ENCODE results near the gene BORCS6.
"Not testable (repeated sequence)": the region's sequence is repeated elsewhere in the genome, so short reads cannot be mapped to it uniquely, and the experiment has no call there.

The BORCS6 gene

DNA sequence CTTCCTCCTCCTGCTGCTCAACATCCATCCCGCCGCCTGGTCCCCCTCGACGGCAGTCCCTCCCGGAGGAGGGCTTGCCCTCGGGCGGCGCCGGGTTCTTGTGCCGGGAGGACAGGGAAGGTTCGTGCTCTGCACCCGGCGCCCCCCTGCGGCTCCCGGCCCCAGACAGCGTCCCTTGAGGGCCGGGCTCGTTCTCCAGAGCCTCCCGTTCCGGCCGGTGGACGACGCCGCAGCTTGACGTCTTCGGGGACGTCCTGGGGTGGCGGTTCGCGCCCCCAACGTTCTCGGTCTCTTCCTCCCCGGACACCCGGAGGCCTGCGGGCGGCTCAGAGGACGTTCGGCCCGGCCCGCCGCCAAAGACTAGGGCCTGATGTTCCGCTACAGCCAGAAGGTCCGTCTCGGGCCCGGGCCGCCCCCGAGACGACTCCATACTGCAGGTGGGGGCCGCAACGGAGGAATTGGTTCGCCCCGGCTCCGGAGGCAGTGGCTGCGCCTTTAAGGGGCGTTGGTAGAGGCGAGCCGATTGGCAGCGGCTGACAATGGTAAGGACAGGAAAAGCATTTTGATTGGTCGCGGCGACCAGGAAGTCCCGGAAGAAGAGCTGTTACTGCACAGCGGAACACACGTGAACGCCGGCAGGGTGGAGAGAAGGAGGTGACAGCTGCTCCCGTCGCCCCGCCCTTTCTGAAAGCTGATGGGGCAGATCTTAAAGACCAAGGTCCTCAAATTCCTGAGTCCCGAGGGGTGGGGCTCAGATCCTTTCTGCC is at the start of gene BORCS6:
Gene BORCS6 (minus strand): TSS at position 470 of the 767 bp plus-strand sequence. CDS start 40 bp downstream, at position 430.
- DNase-seq = peak; percentile 99

DNA sequence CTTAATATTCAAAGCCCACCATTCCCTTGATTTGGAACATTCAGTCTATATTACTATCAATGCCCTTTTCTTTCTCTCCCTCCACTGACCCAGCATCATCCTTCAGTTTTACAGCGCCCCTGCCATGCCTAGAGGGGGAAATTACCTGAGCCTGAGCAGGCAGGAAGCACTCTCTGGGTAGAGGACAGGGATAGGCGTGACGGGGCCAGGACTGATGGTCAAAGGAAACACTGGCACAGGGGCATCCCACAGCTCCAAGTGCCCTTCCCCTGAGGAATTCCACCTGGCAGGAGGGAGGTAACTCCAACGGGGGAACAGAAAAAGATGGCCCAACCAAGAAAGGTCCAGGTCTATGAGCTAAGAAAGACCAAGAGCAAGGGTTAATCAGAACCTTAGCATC is 47.9 kb upstream of the BORCS6 start:
- DNase-seq = peak in 1 of 2 experiments; percentile 28

DNA sequence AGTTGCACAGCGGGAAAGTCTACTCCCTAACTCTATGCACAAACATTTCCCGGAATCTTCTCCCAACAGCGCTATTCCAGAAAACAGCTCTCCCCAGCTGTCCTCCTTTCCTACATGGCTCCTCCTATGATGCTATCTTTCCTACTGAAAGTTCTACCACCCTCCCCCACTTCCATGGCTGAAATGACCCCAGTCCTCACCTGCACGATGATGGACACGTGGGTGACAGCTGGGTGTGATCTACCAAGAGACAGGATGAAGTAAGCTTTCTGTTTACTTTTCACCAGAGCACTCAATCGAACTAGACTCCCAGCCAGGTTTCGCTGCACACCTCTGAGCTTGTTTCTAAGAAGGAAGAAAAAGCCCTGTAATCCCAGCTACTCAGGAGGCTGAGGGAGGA is 47.2 kb upstream of the BORCS6 start:
- DNase-seq = peak; percentile 81 to 89

DNA sequence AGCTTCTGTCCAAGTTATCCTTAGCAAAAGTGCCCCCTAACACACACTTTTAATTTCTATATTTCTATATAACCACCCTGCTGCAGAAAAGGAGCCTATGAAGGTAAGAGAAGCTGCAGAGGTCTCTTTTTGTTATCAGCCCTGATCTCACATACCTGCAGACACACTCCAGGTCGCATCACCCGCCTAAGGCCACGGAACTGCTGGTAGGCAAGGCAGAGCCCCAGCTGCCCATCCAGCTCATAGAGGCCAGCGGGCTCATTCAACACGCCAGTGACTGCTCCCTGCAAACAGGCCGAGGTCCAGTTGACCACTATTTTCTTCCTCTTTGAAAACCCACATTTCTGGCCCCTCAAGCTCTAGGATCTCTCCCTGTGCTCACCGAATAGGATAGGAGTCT is 45.7 kb upstream of the BORCS6 start:
- DNase-seq = no peak

DNA sequence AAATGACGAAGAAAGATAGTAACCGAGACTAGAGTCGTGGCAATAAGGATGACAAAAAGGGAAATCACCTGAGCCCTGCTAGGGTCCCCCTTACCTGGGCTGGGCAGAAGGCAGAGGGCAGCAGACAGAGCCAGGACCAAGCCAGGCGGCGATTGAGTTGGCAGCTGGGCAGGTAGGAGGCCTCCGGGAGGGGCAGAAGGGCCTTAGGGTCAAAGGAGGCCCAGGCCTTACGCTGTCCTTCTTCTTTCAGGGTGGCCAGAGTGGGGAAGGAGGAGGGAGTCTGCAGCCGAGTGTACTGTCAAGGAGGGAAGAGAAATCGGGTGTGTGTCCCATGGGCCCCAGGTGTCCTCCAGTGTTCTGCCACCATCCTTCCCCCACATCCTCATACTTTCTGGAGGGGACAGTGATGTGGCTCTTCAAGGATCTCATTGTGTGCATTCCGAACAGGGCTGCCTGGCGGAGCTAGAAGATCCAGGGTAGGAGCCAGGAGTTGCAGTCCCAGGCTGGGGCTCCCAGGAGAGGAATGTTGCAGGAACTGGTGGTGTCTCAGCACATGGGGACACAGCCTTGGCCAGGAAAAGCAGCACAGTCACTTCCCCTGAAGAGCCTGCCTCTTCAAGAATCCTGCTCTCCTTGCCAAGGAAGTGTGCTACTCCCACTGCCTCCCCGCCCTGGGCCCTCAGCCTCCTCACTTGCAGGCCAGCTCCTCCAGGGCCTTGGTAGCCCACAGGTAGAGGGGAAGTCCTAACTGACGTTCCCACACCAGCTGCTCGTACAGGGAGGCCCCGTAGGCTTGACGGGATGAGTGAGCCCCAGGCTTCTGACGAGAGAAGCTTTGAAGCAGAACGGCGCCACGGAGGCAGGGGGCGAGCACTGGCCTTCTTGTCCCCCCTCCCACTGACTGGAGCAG is 44.6 kb upstream of the BORCS6 start:
- DNase-seq = no peak

DNA sequence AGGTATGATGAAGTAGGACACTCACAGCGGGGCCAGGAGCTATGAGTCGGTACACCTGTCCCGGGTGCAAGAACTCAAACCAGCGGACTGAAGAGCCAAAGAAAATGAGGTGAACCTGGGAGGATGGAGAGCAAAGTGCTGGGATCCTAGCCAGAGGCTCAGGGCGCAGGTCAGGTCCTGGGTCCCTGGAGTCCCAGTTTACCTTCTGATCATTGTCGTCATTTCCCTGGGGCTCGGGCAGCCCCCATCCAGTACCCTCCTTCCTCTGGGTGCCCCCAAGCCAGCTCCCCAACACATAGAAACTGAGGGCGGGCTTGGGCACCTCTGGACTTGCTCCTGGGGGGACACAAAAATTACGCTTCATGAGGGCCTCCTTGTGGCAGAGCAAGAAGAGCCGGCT is 41.7 kb upstream of the BORCS6 start:
- DNase-seq = no peak

DNA sequence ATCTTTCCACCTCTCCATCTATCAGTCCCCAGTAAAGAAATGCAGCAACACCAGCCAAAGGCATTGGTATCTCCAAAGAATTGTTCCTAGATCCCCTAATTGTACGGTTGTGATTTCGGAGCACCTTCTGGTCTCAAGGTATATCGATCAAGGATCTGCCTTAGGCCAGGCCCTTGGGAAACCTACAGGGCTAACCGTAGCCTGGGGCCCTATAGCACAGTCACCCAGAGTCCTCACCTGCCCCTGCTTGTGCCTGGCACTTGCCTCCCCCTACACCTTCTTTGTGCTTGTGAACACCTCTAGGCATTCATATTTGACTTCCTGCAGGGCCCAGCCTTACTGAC is 37.2 kb upstream of the BORCS6 start:
- no peak for DNase-seq

DNA sequence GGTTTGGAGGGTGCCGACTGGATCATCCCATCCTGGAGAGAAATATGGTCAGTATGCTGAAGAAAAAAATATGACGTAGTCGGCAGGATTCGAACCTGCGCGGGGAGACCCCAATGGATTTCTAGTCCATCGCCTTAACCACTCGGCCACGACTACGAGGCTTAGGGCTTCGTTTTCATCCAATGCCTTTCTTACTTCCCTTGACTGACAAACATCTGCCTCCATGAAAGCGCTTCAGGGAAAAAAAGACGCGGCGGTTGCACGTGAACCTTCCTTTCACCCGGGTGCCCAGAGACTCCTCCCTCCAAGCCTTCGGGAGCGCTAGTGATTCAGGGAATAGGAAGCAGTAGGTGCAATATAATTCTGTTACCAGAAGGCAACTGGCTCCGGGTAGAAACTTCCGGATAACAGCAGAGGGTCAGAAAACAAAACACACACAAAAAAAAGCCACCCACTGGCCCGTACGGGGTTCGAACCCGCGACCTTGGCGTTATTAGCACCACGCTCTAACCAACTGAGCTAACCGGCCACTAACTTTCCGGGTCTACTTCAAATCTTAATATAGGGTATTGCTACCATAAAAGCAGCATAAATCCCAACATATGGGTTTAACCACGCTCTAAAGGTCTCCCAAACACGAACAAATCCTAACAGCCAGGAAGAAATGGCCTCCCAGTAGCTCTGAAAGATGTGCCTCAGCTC is 36.7 kb upstream of the BORCS6 start:
- no peak for DNase-seq

DNA sequence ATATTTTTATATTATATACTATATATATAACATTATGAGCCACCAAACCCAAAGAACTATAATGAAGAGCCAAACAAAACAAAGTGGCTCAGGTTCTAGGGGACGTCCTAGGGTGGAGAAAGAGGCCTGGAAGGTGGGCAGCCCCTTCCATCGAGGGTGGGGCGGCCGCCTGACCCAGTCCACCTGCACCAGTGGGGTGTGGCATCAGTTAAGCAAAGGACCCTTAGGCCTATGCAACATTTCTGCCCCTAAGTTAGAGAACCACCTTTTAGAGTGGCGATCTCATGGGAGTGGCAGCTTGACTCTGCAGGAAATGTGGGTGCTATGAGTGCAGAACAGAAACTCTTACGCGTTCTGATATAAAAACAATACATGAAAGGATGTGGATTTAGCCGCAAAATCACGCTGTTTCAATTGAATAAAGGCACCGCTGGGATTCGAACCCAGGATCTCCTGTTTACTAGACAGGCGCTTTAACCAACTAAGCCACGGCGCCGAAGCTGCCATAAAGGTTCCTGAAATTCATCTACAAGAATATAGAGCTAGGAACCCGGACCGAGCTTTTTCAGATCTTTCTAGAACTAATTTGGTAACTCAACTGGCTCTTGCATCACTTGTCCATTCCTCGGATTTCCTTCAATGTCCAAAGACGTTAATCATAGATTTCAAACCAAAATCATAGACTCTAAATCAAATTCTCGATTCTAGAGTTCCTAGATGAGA is 36.0 kb upstream of the BORCS6 start:
- no peak for DNase-seq

DNA sequence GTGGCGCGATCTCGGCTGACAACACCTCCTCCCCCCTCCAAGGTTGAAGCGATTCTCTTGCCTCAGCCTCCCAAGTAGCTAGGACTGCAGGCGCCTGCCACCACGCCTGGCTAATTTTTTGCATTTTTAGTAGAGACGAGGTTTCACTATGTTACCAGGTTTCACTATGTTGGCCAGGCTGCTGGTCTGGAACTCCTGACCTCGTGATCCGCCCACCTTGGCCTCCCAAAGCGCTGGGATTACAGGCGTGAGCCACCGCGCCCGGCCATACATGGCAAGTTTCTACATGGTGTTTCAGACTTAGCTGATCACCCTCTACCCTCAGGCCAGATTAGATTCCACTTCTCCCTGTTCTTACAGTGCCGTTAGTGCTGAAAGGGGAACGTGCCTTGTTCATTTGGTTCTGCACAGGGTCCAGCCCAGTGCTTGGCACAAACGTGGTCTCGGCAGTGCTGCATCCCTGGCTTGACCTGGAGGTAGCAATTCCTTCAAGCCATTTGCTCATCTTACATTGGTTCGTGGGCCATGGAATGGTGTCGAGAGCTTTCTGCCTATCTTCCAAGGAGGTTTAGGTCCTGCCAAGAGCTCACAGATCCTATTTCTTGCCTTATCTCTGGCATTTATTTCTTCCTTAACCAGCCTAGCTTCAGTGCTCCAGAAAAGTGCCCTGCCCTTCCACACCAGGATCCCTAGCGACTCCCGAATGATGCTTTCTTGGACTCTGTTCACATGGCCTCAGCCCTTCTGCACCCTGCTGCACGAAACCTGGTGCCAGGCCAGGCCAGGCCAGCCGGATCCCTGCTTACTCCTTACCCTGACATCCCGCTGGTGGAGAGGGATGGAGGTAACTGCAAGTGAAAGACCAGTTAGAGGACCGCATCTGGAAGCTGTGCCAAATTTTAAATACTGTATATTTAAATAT is 35.2 kb upstream of the BORCS6 start:
- no peak for DNase-seq

DNA sequence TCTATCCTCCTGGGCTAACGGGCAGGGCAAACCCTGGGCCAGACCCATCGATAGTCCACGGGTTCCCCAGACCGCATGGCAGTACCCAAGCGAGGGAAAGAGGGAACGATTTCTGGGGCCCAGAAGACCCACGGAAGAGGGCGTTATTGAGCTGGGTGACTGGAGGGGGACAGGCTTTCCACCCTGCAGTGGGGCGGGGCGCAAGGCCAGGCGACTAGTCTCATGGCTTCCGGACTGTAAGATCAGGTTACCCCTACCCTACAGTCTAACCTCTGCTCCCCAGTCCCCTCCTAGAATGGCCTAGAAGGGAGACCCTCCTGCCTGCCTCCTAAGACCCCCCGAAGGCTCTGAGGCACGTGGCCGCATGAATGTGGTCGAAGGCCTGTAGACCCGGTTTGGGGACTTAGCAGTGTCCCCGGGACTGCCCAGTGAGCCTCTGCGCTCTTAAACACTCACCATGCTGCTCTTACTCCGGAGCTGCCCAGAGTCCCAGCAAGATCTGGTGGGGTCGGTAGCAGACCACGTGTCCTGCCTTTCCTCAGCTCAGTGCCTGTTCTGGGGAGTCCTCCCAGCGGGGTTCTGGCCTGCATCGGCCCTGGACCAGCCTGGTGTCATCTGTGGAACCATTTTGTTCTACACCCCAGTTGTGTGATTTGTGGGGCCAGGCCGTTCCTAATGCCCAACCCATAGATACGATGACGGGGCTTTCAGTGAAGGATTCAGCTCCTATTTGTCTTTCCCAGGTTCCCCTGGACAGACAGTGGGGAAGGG is 33.6 kb upstream of the BORCS6 start:
- peak; percentile 79 to 87 for DNase-seq

DNA sequence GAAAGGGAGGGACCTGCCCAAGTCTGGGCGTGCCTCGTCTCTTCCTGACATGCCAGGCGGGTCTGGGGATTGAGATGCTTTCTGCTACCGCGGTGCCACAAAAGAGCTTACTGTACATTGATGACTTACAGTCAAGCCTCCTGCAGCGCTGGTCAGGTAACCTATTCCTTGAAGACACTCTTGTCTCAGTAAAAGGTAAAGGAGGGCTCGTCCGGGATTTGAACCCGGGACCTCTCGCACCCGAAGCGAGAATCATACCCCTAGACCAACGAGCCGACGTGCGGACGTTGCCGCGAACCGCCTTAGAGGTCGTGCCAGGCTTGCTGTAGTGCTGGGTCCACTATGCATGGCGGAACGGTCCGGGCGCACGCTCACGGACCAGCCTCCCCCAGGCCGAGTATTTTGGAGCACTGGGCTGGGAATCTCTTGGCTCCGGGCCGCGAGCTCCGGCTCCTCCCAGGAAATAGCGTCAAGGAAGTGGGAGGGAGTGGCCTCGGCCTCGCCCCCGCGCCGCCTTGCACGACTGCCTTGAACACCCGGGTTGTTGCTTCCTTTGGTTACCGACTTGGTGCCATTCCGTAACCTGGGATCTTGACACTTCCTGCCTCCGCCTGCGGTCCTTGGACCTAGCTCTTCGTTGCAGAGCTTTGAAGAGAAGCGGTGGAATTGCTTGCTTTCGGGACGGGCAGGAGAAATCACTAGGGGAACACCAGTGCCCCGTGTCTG is 32.8 kb upstream of the BORCS6 start:
- peak; percentile 96 to 97 for DNase-seq

DNA sequence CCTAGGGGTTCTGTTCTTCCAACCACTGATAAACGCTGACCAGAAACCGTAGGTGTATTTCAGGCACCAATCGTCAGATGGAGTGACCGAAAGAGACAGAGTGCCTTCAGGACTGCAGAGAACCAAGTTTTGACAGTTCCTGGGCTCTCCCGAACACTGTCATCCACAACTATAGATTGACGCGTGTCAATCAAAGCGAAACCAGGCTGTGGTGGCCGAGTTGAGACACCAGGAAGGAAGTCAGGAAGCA is 32.3 kb upstream of the BORCS6 start:
- DNase-seq = no peak

DNA sequence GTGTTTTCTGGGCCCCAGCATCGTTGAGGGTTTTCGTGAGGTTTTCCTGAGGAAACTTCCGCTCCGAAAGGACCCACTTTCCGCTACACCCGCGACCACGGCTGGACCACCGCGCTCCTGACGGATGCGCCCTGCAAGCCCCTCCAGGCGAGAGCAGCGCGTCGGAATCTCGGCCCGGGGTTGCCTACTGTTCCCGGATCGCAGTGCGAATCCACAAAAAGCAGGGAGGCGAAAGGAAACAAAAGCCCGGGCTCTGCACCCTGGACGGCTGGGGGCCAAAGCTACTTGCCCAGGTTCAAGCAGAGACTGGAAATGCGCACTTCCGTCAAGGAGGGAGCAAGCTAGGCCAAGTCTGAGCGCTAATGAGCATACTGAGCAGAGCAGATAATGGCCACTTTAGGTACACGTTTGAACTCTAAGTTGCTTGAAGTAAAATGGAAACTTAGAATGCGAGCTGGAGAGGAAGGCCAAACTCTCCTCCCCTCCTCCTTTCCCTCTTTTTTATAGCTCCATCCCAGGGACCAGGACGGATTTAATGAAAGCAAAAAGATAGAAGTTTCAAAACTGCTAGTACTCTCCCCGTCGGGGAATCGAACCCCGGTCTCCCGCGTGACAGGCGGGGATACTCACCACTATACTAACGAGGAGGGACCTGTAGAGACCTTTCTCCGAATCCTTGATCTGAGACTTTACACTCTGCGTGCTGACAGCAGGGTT is 31.8 kb upstream of the BORCS6 start:
- peak; percentile 78 to 90 for DNase-seq

DNA sequence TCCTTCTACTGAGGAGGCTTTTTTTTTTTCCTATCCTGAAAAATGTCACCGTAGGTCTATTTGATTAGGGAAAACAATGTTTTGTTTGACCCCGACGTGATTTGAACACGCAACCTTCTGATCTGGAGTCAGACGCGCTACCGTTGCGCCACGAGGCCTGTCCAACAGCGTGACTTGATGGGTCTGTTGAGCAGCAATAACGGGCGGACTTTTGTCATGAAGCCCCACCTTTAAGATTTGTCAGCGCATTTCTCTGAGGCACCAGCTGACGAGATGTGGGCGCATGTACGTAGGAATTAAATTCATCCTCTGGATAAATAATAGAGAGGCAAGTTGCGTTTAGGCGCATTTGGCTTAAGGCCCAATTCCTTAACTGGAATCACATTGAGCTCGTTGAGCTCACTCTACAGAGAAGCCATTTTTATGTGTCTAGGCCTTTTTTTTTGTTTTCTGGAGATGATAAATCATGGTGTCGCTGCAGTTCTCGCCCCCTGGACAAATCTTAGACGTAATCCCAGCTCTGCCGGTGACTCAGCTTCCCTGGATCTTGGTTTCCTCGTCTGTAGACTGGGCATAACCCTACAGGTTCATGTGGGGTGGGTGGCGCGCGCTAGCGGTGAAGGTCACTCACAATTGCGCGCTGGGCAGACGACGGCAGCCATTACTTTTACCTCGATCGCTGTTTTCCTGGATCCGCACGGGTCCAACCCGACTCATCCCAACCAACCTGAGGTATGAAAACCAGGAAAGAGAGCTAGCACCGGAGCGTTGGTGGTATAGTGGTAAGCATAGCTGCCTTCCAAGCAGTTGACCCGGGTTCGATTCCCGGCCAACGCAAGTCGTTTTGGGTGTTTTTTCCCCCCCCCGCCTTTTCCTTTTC is 31.0 kb upstream of the BORCS6 start:
- peak; percentile 92 to 96 for DNase-seq

DNA sequence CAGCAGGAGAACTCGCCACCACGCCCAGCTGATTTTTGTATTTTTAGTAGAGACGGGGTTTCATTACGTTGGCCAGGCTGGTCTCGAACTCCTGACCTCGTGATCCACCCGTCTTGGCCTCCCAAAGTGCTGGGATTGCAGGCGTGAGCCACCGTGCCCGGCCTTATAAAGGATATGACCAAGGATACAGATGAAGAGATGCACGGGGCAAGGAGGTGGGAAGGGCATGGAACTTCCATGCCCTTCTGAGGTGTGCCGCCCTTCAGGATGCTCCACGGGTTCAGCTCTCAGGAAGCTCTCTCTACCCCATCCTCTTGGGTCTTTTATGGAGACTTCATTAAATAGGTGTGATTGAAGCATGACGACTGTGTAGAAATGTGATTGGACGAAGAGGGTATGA is 24.0 kb upstream of the BORCS6 start:
- not testable (repeated sequence) for DNase-seq

DNA sequence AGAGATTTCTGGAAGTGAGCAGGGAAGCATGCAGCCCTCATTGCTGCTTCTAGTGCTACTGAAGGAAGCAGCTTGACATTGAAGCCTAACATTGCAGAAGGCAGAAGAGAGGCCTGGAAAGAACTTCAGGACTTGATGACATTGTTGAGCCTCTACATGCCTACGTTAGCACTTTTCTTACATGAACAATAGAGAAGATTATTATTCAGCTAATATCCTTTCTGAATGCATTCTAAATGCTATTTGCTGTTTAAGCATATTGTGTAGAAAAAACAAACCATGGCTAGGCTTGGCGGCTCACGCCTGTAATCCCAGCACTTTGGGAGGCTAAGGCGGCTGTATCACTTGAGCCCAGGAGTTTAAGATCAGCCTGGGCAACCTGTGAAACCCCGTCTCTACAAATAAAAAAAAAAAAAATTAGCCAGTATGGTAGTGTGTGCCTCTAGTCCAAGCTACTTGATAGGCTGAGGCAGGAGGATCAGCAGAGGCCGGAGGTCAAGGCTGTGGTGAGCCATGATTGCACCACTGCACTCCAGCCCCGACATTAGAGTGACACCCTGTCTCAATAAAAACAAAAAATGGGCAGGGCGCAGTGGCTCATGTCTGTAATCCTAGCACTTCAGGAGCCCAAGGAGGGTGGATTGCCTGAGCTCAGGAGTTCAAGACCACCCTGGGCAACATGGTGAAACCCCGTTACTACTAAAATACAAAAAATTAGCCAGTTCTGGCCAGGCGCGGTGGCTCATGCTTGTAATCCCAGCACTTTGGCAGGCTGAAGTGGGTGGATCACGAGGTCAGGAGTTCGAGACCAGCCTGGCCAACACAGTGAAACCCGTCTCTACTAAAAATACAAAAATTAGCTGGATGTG is 22.6 kb upstream of the BORCS6 start:
- no peak for DNase-seq

Data from SHP77 (cell line).